Hepatocyte (in vitro differentiated cells): ENCODE data around the gene ARHGAP25. TPM values are rescaled to one million over a fixed set of nuclear protein-coding genes. Genes with fewer than 3 reads are reported as not detected.
"Not testable (repeated sequence)": the region's sequence is repeated elsewhere in the genome, so short reads cannot be mapped to it uniquely, and the experiment has no call there.

ENCODE experiments used
- DNase-seq: peaks from one replicate; pipeline ENCODE4 v3.0.0-alpha.2; 2016; ENCODE audit warnings: low spot score
- H2AFZ ChIP-seq: fragments of 200-600 bp; sonication (generic); 2 replicates; pipeline ENCODE4 v1.6.0; 2016; ENCODE audit warnings: antibody characterized with exemption, mild to moderate bottlenecking
- H3K27ac ChIP-seq: fragments of 200-600 bp; sonication (generic); 2 replicates; pipeline ENCODE4 v1.5.1; 2016; ENCODE audit warnings: mild to moderate bottlenecking
- H3K27me3 ChIP-seq: fragments of 200-600 bp; sonication (generic); 2 replicates; pipeline ENCODE4 v1.6.1; 2016
- H3K36me3 ChIP-seq: fragments of 200-600 bp; sonication (generic); replicated peaks from 2 replicates; pipeline ENCODE4 v1.5.1; 2016; ENCODE audit warnings: low read depth; ENCODE audit not compliant: insufficient read depth
- H3K4me1 ChIP-seq: fragments of 200-600 bp; sonication (generic); 2 replicates; pipeline ENCODE4 v1.5.1; 2016; ENCODE audit warnings: mild to moderate bottlenecking, moderate library complexity; ENCODE audit not compliant: insufficient read depth
- H3K4me2 ChIP-seq: fragments of 200-600 bp; sonication (generic); 2 replicates; pipeline ENCODE4 v1.6.0; 2016
- H3K4me3 ChIP-seq: fragments of 200-600 bp; sonication (generic); 2 replicates; pipeline ENCODE4 v1.5.1; 2016; ENCODE audit warnings: mild to moderate bottlenecking
- H3K79me2 ChIP-seq: fragments of 200-600 bp; sonication (generic); 2 replicates; pipeline ENCODE4 v1.6.0; 2017; ENCODE audit warnings: mild to moderate bottlenecking
- H3K9me2 ChIP-seq: fragments of 200-600 bp; sonication (generic); replicated peaks from 2 replicates; pipeline ENCODE4 v1.6.0; 2017; ENCODE audit warnings: mild to moderate bottlenecking; ENCODE audit not compliant: insufficient read depth
- H3K9me3 ChIP-seq: fragments of 200-600 bp; sonication (generic); 2 replicates; pipeline ENCODE4 v1.5.1; 2016; ENCODE audit warnings: low read depth, mild to moderate bottlenecking
- H4K20me1 ChIP-seq: fragments of 200-600 bp; sonication (generic); 2 replicates; pipeline ENCODE4 v1.6.0; 2016; ENCODE audit warnings: mild to moderate bottlenecking; ENCODE audit not compliant: insufficient read depth, poor library complexity, severe bottlenecking
- EZH2 ChIP-seq: fragments of 200-600 bp; sonication (generic); IDR thresholded peaks from 2 replicates; pipeline ENCODE4 v1.6.1; 2016; ENCODE audit warnings: antibody characterized with exemption, mild to moderate bottlenecking, borderline replicate concordance
- EZH2phosphoT487 ChIP-seq: fragments of 200-600 bp; sonication (generic); IDR thresholded peaks from one replicate; pipeline ENCODE4 v1.6.1; 2018; ENCODE audit warnings: antibody characterized with exemption, mild to moderate bottlenecking, low read depth, moderate library complexity; ENCODE audit not compliant: unreplicated experiment, severe bottlenecking
- WGBS: methylation state at CpG from one replicate; pipeline ENCODE4 v1.1.6; 2016; ENCODE audit warnings: low lambda C conversion rate; ENCODE audit errors: missing lambda C conversion rate; 5-methylcytosine and 5-hydroxymethylcytosine counted together
- polyA plus RNA-seq: library from polyadenylated mRNA; unstranded; fragments of >200 nt; fragmentation: Nextera tagmentation; extraction: Ambion mirVana; gene quantifications from 2 replicates; pipeline ENCODE4 v1.2.1, GENCODE V29; 2016
- total RNA-seq: library from RNA; depleted of rRNA; stranded (reverse); fragments of >200 nt; gene quantifications from 2 replicates; pipeline ENCODE4 v1.2.3, GENCODE V29; 2014
- TF ChIP-seq, protein P1 (sequence below): fragments of 200-600 bp; sonication (generic); IDR thresholded peaks from 2 replicates; pipeline ENCODE4 v1.5.1; 2016; ENCODE audit warnings: antibody characterized with exemption, mild to moderate bottlenecking; ENCODE audit not compliant: poor library complexity

Gene ARHGAP25
- total and polyA plus RNA-seq, 2 experiments from 2014 or later = 0.21 to 0.47 TPM

- no peak for DNase-seq
- H3K4me2 ChIP-seq = no peak overlapping the region
- no peak overlapping the region for H3K27ac ChIP-seq
- WGBS = 72% methylated on average over 4 of the region's 4 CpGs
- H3K9me2 ChIP-seq = no peaks in the 10 kb centered on the region
- H2AFZ ChIP-seq = no peak overlapping the region
- no peaks in the 10 kb centered on the region for H3K79me2 ChIP-seq
- H3K4me3 ChIP-seq = no peak overlapping the region
- H3K36me3 ChIP-seq = no peaks in the 10 kb centered on the region
- TF ChIP-seq, protein P1, sequence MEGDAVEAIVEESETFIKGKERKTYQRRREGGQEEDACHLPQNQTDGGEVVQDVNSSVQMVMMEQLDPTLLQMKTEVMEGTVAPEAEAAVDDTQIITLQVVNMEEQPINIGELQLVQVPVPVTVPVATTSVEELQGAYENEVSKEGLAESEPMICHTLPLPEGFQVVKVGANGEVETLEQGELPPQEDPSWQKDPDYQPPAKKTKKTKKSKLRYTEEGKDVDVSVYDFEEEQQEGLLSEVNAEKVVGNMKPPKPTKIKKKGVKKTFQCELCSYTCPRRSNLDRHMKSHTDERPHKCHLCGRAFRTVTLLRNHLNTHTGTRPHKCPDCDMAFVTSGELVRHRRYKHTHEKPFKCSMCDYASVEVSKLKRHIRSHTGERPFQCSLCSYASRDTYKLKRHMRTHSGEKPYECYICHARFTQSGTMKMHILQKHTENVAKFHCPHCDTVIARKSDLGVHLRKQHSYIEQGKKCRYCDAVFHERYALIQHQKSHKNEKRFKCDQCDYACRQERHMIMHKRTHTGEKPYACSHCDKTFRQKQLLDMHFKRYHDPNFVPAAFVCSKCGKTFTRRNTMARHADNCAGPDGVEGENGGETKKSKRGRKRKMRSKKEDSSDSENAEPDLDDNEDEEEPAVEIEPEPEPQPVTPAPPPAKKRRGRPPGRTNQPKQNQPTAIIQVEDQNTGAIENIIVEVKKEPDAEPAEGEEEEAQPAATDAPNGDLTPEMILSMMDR = no peak
- TF ChIP-seq EZH2phosphoT487 = no peak
- no peak for TF ChIP-seq EZH2
- no peaks in the 10 kb centered on the region for H3K27me3 ChIP-seq
- H3K9me3 ChIP-seq = no peaks in the 10 kb centered on the region
- H4K20me1 ChIP-seq = no peaks in the 10 kb centered on the region
- no peaks in the 10 kb centered on the region for H3K4me1 ChIP-seq
Observed at GRCh38 chr2:68800027-68800401, 65.4 kb downstream of the ARHGAP25 start.

DNA sequence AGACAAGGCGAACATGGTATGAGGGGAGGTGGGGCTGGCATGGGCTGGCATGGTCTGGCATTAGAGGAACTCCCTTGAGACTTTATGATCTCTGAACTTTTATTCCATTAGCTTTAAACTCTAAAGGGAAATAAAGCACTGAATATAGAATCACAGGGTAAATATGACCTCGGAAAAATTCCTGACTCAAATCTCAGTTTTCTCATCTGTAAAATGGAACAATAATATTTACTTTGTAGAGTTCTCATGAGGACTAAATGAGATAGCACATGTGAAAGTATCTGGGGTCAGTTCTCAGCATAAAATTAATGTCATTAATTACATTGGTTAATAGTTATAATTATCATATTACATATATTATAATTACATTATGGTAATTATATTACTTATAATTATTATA is 65.9 kb downstream of the ARHGAP25 start:
- no peak overlapping the region for H3K27ac ChIP-seq
- H2AFZ ChIP-seq = no peak overlapping the region
- H4K20me1 ChIP-seq = no peaks in the 10 kb centered on the region
- H3K9me3 ChIP-seq = no peaks in the 10 kb centered on the region
- no peak overlapping the region for H3K4me2 ChIP-seq
- WGBS = 90% methylated on average over 2 of the region's 2 CpGs
- no peaks in the 10 kb centered on the region for H3K27me3 ChIP-seq
- DNase-seq = no peak
- no peaks in the 10 kb centered on the region for H3K79me2 ChIP-seq
- H3K36me3 ChIP-seq = no peaks in the 10 kb centered on the region
- no peak for TF ChIP-seq EZH2
- TF ChIP-seq, protein P1 = no peak
- H3K4me1 ChIP-seq = no peaks in the 10 kb centered on the region
- H3K4me3 ChIP-seq = no peak overlapping the region
- H3K9me2 ChIP-seq = no peaks in the 10 kb centered on the region

- H3K27ac ChIP-seq, DNase-seq, H3K36me3 ChIP-seq, H3K79me2 ChIP-seq, H3K4me2 ChIP-seq, H3K4me1 ChIP-seq, H3K9me2 ChIP-seq, H3K9me3 ChIP-seq, H4K20me1 ChIP-seq, H3K4me3 ChIP-seq, H3K27me3 ChIP-seq, H2AFZ ChIP-seq: not testable (repeated sequence)
- 92% methylated on average over 9 of the region's 9 CpGs for WGBS
Observed at GRCh38 chr2:68802161-68802560, 67.5 kb downstream of the ARHGAP25 start.

- no peak overlapping the region for H3K4me3 ChIP-seq
- H4K20me1 ChIP-seq = no peaks in the 10 kb centered on the region
- no peaks in the 10 kb centered on the region for H3K9me2 ChIP-seq
- no peaks in the 10 kb centered on the region for H3K9me3 ChIP-seq
- peaks cover 5% of the 10 kb centered on the region for H3K4me1 ChIP-seq
- no peaks in the 10 kb centered on the region for H3K79me2 ChIP-seq
- DNase-seq = no peak
- TF ChIP-seq, protein P1 = no peak
- TF ChIP-seq EZH2phosphoT487 = no peak
- no peaks in the 10 kb centered on the region for H3K27me3 ChIP-seq
- H3K36me3 ChIP-seq = no peaks in the 10 kb centered on the region
- H3K27ac ChIP-seq = no peak overlapping the region
- WGBS = 86% methylated on average over 4 of the region's 4 CpGs
- no peak overlapping the region for H2AFZ ChIP-seq
- H3K4me2 ChIP-seq = no peak overlapping the region
Observed at GRCh38 chr2:68805025-68805424, 70.4 kb downstream of the ARHGAP25 start.
